Sciatic nerve (tissue), 2 donors: ENCODE data around the gene TDRD10. TPM values are rescaled to one million over a fixed set of nuclear protein-coding genes. Genes with fewer than 3 reads are reported as not detected.
A peak's percentile ranks its signal among the peaks of the same experiment; 100 is the strongest.

ENCODE experiments used
- ATAC-seq: fragments of 200-7000 bp; cut with Tn5 transposase; one replicate; pipeline ENCODE4 v1.9.1; 2020; ENCODE audit warnings: mild to moderate bottlenecking, moderate library complexity
- DNase-seq: peaks from one replicate; pipeline ENCODE4 v3.0.0-alpha.2; 2020; ENCODE audit warnings: low spot score
- intact Hi-C: fragments of 100-400 bp; cut with DNase I; formaldehyde crosslinking; loops from one replicate; pipeline ENCODE4 v1.14.2; 2022
- total RNA-seq: library from RNA; stranded (reverse); fragmentation: NEBNext Ultra II Directional; extraction: Animal tissue kit (Norgen Biotek cat#: 25700); gene quantifications from one replicate; pipeline ENCODE4 v1.2.1, GENCODE V29; 2021
- donor health status: DM: no; HTN: no; CAD: no.
- donor health status: DM: no; HTN: no; CAD: no.

TDRD10 gene
- total RNA-seq, 1 donor from 2014 or later, result 11.7 TPM

GRCh38 chr1:154546264-154547063, 44.4 kb downstream of the TDRD10 start:
- ATAC-seq, result peak; percentile 69
- intact Hi-C loops, result loop anchor here (10.0 kb wide), 1 partner anchor 62 kb away; no protein-coding TSS in a partner anchor
- no peak for DNase-seq

- no peak for ATAC-seq
- intact Hi-C loops, result loop anchor here (10.0 kb wide), 1 partner anchor 62 kb away; no protein-coding TSS in a partner anchor
- no peak for DNase-seq
Observed at GRCh38 chr1:154547105-154547732, 45.2 kb downstream of the TDRD10 start.

DNA sequence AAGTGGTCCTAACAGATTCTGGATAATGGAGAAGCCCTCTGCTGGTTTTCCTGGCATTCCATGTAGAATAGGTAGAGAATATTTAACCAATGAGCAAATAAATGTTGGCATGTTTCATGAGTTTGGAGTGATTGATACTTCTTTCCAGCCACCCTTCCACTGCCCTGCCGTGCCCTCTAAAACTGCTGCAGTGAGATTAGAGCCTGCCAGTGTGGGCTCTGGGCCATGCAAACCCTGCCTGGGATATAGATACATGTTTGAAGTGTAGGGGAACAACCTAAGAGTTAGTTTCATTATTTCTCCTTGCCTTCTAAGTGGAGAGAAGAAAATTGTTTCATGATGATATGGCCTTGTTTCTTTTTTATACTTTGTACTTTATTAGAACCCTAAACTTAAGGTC, 46.0 kb downstream of the TDRD10 start:
- ATAC-seq (no peak), DNase-seq (no peak)
- intact Hi-C loops, result loop anchor here (10.0 kb wide), 1 partner anchor 63 kb away; no protein-coding TSS in a partner anchor

DNA sequence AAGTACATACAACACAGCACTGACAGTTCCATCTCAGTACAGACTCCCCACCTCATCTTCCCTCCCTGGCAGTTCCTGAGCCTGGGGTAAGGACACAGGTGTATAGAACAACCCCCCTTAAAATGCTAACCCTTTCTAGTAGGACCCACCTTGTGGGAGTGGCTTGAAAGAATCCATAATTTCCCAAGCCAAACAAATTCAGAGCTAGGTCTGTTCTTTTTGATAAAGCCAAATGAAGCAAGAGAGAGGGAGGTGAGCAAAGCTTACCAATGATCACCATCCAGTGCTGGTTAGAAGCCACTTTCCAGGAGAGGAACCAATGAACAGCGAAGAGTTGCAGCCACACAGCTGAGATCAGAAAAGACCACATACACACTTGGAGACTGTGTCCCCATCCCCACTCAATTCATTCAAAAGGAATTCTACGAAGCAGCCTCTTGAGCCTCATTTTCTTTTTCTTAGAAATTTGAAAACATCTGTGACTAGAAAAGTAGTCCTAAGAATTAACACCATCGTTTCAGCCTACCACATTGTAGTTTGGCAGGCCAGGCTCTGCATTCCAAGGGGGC, 47.3 kb downstream of the TDRD10 start:
- ATAC-seq (no peak), DNase-seq (no peak)
- intact Hi-C loops, result loop anchor here (10.0 kb wide), 1 partner anchor 64 kb away; no protein-coding TSS in a partner anchor

- ATAC-seq (no peak), DNase-seq (no peak)
- intact Hi-C loops, result loop anchor here (10.0 kb wide), 1 partner anchor 225 kb away; the partner anchor contains the start of genes AQP10 and ATP8B2
Observed at GRCh38 chr1:154550070-154550469, 48.1 kb downstream of the TDRD10 start.

DNA sequence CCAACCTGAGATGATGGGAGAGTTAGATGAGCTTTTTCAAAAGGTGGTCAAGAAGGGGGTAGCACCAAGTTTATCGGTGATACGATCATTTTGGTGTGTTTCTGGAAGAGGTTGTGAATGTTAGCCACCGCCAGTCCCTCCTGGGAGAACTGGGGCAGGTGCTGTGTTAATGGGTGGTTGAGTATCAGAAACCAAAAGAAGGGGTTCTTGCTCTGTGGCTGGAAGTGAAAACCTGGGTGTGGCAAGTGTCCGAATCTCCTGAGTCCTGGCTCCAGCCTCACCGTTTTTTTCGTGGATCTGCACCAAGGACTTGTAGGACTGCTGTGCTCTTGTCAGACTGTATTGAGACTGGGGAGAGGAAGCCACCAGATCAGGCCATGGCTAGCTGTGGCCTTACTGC, 48.6 kb downstream of the TDRD10 start:
- ATAC-seq, result no peak
- intact Hi-C loops, result loop anchor here (10.0 kb wide), 1 partner anchor 226 kb away; the partner anchor contains the start of genes AQP10 and ATP8B2
- no peak for DNase-seq

GRCh38 chr1:154551474-154551873, 49.5 kb downstream of the TDRD10 start:
- intact Hi-C loops, result loop anchor here (10.0 kb wide), 1 partner anchor 227 kb away; the partner anchor contains the start of genes AQP10 and ATP8B2
- DNase-seq (no peak), ATAC-seq (no peak)

GRCh38 chr1:154552036-154552435, 50.0 kb downstream of the TDRD10 start:
- intact Hi-C loops, result loop anchor here (10.0 kb wide), 1 partner anchor 227 kb away; the partner anchor contains the start of genes AQP10 and ATP8B2
- DNase-seq, result no peak
- ATAC-seq, result no peak

DNA sequence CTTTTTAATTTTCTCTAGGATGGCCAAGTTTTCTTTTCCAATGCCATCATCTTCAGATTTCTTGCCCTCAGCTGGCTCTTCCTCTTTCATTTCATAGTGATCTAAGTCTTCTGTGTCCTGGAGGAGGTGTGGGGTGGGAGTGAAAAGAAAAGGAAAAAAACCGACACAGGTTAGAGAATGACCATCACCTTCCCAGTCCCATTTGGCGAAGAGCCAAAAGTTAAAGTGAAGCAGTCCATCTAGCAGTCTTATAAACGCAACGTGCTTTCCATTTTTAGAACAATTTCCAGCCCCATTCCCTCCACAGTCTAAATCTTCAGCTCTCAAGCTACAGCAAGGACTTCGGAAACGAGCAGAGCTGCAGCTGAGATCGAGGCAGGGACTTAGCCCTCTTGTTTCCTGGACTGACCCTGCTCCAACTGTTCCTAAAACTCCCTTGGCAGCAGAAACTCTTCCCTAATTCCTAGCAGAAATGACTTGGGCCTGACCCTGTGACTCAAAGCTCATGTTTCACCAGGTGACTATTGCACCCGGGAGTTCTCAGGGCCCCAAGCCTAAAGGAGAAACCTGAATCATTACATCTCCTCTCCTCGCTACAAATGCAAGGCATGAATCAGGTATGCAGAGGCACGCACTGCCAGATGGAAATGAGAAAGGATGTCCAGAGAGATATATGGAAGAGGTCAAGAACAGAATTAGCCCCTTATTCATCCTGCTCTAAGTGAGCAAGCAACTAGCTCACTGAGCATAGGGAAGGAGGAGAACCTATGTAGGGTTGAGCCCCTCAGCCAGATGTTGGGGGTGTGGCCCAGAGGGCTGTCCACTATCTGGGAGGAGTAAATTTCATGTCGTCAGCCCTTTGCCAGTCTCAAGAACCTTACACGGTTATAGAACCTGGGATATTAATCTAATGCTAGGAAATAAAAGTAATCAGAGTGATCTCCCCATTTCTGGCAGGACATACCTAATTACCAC, 51.3 kb downstream of the TDRD10 start:
- no peak for DNase-seq
- no peak for ATAC-seq
- intact Hi-C loops, result loop anchor here (10.0 kb wide), 1 partner anchor 229 kb away; the partner anchor contains the start of genes AQP10 and ATP8B2

GRCh38 chr1:154556422-154556821, 54.4 kb downstream of the TDRD10 start:
- no peak for ATAC-seq
- no peak for DNase-seq
- intact Hi-C loops, result loop anchor here (10.0 kb wide), 1 partner anchor 232 kb away; the partner anchor contains the start of genes AQP10 and ATP8B2

DNA sequence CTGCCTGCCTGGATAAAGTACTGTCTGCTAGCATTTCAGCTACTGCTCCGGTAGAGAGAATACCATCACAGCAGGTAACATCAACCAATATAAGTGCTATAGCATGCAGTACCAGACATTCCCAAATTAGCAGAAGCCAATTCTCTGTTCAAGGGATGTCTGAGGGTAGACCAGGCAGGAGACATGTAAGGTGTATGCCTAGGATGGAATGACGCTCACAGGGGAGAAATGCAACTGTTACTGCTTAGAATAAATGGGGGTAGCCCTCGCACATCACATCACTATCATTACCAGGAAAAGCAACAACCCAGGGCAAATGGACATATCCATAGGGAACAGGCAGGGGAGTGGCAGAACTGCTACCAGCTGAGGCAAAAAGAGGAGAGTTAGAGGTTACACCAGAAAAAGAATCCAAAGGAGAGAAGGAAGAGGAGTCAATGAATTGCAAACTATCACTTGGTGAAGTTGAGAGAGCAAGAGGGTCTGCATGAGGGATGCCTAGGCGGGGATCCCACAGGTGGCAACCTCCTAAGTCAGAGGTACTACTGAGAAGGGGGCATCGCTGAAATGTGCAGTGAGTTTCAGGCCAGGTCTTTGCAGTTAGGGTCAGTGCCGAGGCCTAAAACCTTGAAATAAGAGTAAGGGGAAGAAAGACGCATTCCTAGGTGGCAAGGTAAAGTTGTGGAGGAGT, 55.4 kb downstream of the TDRD10 start:
- DNase-seq (no peak), ATAC-seq (no peak)
- intact Hi-C loops, result loop anchor here (10.0 kb wide), 1 partner anchor 233 kb away; the partner anchor contains the start of genes AQP10 and ATP8B2

GRCh38 chr1:154557939-154558719, 56.1 kb downstream of the TDRD10 start, which contains the start of gene UBE2Q1:
Gene UBE2Q1, minus strand, starts transcription at chr1:154558662. Its CDS starts 109 bp downstream, at chr1:154558553.
- DNase-seq, result peak; percentile 80
- intact Hi-C loops, result loop anchor here (10.0 kb wide), 1 partner anchor 233 kb away; the partner anchor contains the start of genes AQP10 and ATP8B2
- no peak for ATAC-seq

GRCh38 chr1:154558720-154559465, 56.9 kb downstream of the TDRD10 start:
- intact Hi-C loops, result loop anchor here (1.0 to 10.0 kb wide), 2 partner anchors 234 to 493 kb away; partner anchors contain the start of genes AQP10 and ATP8B2
- peak; percentile 100 for DNase-seq
- ATAC-seq, result peak; percentile 99

DNA sequence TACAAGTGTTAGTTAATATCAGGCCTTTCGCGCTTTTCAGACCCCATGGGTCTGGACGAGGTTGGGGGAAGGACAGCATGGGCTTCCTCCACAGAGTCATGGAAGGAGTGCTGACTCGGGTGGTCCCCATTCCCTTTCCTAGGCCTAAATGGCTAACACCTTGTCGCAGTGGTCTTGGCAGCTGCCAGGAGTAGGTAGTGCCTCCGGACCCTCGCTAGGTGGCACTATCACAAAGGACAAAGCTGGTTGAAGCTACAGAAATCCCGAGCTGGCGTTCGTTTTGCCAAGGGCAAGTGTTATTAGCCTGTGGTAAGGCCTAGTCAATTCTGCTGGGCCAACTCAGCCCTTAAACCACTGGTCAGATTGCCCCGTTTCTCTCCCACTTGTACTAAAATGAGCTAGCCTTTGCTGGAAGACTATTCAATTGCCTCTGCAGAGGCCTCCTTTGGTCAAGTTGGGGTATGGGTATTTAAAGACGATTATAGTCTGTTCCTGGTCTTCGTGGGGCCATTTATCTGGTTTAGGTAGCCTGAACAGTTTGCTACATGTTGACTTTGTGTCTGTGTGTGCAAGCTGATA, 57.5 kb downstream of the TDRD10 start:
- peak; percentile 91 for DNase-seq
- intact Hi-C loops, result loop anchor here (1.0 to 10.0 kb wide), 3 partner anchors 235 to 493 kb away; partner anchors contain the start of genes AQP10 and ATP8B2

DNA sequence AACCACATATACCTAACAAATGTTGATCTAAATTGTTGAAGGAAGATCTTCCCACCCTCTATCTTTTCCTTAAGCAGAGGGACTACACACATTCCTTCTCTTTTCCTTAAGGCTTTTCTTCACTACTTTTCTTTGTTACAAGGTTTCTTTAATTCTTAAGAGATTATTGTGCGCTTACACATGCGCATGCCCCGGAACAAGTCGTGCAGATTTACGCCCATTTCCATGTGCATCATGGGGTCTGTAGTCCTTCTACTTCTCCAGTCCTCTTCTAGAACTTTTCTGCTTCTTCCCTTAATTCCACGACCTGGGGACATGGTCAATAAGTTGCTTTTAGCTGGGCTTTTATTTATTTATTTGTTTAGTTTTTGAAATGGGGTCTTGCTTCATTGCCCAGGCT, 63.9 kb downstream of the TDRD10 start:
- no peak for ATAC-seq
- intact Hi-C loops, result no loop called here
- no peak for DNase-seq

More for the DNA sequence above, 57.5 kb downstream of the TDRD10 start:
- ATAC-seq, result peak; percentile 80
